Epidermal melanocyte (primary cell): Measurements from ENCODE around the gene LDLRAD2.
A peak's percentile ranks its signal among the peaks of the same experiment; 100 is the strongest.
"Not testable (repeated sequence)": the region's sequence is repeated elsewhere in the genome, so short reads cannot be mapped to it uniquely, and the experiment has no call there.

Source experiments
- DNase-seq: peaks from one replicate; pipeline ENCODE4 v3.0.0; 2011; ENCODE audit warnings: low spot score; ENCODE audit not compliant: insufficient read length

Gene LDLRAD2

DNA sequence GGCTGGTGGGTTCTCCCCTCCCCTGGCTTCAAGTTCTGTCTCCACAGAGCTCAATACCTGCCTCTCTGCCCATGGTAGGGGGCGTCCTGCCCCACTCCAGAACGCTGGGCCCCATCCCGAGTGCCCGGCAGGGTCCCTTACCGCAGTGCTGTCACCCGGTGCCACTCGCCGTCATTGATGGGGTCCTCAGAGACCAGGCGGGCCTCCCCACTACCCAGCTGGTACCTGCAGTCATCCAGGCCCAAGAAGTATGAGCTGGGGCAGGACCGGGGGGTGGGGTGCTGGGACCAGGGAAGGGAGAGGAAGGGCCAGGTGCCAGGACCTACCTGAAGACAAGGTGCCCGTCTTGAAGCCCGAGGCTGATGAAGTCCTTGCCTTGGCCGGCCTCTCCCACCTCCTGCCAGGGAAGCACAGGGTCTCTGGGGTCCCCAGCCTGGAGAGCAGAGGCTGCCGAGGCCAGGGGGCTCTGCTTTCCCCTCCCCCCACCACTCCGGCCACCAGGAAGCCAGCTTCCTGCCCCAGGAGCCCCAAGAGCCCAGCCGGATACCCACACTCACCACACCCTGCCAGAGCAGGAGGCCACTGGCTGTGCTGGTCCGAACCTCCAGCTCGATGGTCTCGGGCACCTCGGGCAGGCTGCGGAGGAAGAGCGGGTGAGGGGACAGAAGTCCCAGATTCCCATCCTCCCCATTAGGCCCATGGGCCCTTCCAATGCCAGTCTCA lies 12.1 kb downstream of the LDLRAD2 start:
- peak; percentile 8 for DNase-seq

- peak; percentile 11 for DNase-seq
Observed at GRCh38 chr1:21824926-21825325, 12.9 kb downstream of the LDLRAD2 start.

GRCh38 chr1:21825393-21825792 lies 13.3 kb downstream of the LDLRAD2 start:
- peak; percentile 12 for DNase-seq

- DNase-seq: not testable (repeated sequence)
Observed at GRCh38 chr1:21826694-21827093, 14.6 kb downstream of the LDLRAD2 start.

- DNase-seq: peak; percentile 15
Observed at GRCh38 chr1:21827141-21827679, 15.1 kb downstream of the LDLRAD2 start.

DNA sequence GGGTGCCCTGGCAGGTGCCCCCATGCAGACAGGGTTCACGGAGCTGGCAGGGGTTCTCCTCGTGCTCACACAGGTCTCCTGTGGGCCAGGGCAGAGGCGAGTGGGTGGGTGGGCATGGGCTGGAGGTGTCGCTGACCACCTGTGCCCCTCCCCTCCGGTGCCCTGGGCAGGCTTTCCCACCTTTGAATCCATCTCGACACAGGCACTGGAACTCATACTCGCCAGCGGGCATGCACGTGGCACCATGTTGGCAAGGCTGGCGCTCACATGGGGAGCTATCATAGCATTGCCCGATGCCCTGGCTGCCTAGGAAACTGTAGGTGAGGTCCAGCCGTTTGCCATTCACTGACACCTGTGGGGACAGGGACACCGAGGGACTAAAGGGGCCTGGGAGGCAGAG lies 16.0 kb downstream of the LDLRAD2 start:
- DNase-seq: no peak

DNA sequence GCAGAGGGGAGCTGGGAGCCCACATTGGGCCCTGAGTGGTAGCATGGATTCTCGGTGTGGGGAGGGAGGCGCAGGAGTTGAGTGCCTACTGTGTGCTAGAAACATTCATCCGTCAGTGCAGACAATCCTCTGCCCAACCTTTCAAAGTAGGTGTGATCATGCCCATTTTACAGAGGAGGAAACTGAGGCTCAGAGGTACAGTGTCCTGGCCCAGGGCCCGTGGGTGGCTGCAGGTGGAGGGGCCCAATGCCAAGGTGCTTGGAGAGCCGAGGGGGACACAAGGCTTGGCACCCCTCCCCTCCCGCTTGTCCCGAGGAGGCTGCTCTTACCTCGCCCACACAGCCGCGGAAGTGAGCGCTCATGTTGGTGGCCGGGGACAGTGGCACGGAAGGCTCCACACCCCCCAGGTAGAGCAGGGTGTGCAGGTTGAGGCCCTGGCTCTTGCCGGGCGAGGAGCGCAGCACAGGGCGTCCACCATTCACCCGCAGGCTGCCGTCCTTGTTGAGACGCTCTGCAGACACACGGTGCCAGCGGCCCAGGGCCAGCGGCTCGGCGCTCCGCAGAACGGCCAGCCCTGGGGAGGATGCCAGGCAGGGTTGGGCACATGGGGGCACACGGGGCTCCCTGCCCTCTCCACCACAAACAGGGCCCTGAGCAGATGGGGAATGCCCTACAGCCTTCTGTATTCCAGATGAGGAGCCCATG lies 16.6 kb downstream of the LDLRAD2 start:
- no peak for DNase-seq

DNA sequence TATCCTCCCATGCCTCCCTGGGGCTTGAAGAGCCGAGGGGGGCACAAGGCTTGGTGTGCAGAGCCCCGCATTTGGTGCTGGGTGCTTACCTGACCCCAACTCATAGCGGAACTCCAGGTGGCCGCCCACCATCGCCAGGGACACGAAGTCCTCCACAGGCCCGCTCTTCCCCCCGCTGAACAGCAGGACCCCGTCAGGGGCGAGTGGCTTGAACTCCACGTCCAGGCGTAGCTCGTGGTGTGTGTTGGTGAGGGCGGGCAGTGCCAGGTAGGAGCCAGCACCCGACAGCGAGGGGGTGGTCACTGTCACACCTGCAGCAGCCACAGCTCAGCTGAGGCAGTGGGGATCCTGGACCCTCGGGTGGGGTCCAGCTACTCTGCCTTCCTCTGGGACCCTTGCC lies 17.2 kb downstream of the LDLRAD2 start:
- DNase-seq: no peak

GRCh38 chr1:21830792-21831453 lies 18.9 kb downstream of the LDLRAD2 start:
- DNase-seq: no peak

DNA sequence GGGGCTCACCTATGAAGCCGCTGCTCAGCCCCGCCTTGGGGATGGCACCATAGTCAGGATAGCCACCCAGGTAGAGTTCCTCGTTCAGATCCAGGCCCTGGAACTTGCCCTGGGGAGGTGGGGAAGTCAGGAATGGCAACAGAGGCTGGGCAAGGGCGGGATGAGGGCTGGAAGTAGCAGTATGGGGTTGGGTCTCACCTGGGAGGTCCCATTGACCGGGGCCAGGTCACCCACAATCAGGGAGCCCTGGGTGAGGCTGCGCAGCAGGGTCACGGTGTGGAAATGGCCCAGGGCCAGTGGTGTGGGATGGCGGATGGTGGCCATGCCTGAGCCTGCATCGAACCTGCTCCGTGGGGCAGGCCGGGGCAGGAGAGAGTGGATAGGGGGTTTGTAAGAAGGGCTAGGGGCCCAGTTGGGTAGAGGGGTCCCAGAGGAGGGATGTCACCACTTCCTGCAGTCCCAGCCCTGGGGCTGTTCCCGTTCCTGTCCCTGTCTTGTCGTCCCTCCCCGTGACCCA lies 19.4 kb downstream of the LDLRAD2 start:
- no peak for DNase-seq

DNA sequence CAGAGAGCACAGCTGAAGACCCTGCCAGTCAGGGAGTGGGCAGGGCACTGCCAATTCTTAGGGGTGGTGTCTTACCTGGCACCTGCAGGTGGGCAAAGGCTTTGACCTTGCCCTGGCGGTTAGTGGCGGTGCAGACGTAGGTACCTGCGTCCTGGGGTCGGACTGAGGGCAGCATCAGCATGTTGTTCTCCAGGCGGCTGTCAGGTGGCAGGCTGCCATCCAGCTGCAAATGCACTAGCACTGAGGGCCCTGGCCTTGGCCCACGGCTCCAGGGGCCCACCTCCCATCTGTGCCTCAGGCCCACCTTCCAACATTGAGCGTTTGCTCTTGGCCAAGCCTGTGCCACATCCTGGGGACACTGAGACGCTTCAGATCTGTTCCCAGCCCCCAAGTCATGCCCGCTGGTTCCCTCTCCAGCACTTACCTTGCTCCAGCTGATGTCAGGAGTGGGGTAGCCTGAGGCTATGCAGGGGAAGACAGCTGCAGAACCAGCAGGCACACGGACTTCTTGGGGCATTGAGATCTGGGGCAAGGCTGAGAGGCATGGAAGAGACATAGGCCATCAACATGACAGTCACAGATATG lies 21.4 kb downstream of the LDLRAD2 start:
- no peak for DNase-seq

GRCh38 chr1:21834094-21834493 lies 22.0 kb downstream of the LDLRAD2 start:
- DNase-seq: no peak

GRCh38 chr1:21834666-21835065 lies 22.6 kb downstream of the LDLRAD2 start:
- no peak for DNase-seq

DNA sequence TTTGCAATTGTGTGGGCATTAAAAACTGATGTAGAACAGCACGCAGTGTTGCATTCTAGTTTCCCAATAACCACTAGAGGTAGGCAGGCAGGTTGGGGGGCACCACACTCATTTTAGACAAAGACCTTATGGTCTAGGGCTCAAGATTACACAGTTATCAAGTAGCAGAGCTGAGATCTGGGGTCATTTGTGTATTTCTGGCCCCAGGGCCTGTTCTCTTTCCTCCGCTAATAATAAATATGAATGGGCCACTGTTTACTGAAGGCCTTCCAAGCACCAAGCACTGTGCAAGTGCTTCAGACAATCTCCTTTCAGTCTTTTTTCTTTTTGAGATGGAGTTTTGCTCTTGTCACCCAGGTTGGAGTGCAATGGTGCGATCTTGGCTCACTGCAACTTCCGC lies 23.9 kb downstream of the LDLRAD2 start:
- peak; percentile 99 for DNase-seq

GRCh38 chr1:21836729-21837128 lies 24.7 kb downstream of the LDLRAD2 start:
- DNase-seq: no peak

GRCh38 chr1:21837476-21837875 lies 25.4 kb downstream of the LDLRAD2 start:
- DNase-seq: no peak

- DNase-seq: no peak
Observed at GRCh38 chr1:21838359-21839157, 26.5 kb downstream of the LDLRAD2 start.

- no peak for DNase-seq
Observed at GRCh38 chr1:21839337-21840037, 27.4 kb downstream of the LDLRAD2 start.

GRCh38 chr1:21840981-21841380 lies 28.9 kb downstream of the LDLRAD2 start:
- DNase-seq: no peak

GRCh38 chr1:21841852-21842466 lies 29.9 kb downstream of the LDLRAD2 start:
- no peak for DNase-seq
